ENCODE data around the gene ENTREP1. TPM values are rescaled to one million over a fixed set of nuclear protein-coding genes. Genes with fewer than 3 reads are reported as not detected.

Gene ENTREP1
- total RNA-seq, 1 experiment from 2014 or later = 21.3 TPM

- Histone ChIP-seq H3K4me1 (ENCODE audit: insufficient read depth, low read length) (peaks cover 10% of the 10 kb centered on the region), H2AK5ac (ENCODE audit: insufficient read length, low read length) (no peak overlapping the region), H2BK5ac (ENCODE audit: insufficient read length, low read length) (no peak overlapping the region), H3K9me3 (ENCODE audit: control insufficient read depth, low read depth, low read length) (no peaks in the 10 kb centered on the region), H3K4me2 (ENCODE audit: insufficient read depth, insufficient read length, low read length) (no peak overlapping the region), H2BK15ac (ENCODE audit: low read depth, low read length) (no peak overlapping the region), H2BK20ac (ENCODE audit: low read depth, low read length, poor library complexity, severe bottlenecking) (no peak overlapping the region), H3K27ac (ENCODE audit: insufficient read length, low read depth, low read length) (no peak overlapping the region), H3K27me3 (ENCODE audit: insufficient read depth, low read length) (no peaks in the 10 kb centered on the region), H3T11ph (ENCODE audit: low read length) (no peak overlapping the region), H3K79me1 (ENCODE audit: insufficient read depth, low read depth, low read length, poor library complexity, severe bottlenecking) (no peaks in the 10 kb centered on the region), H2BK12ac (ENCODE audit: insufficient read length, low read depth, low read length) (no peak overlapping the region), H3K4ac (ENCODE audit: low read depth, low read length) (no peak overlapping the region), H4K8ac (replicated peaks; ENCODE audit: insufficient read length, low read depth, low read length) (no peak overlapping the region), H3K18ac (ENCODE audit: insufficient read length, low read depth, low read length) (no peak overlapping the region), H3K14ac (ENCODE audit: insufficient read depth, low read length) (no peak overlapping the region), H2AFZ (ENCODE audit: low read length) (no peak overlapping the region), H3K23me2 (ENCODE audit: insufficient read length, low read depth, low read length, poor library complexity, severe bottlenecking) (no peaks in the 10 kb centered on the region), H3K9ac (ENCODE audit: extremely low read depth, insufficient read length, low read length) (no peak overlapping the region), H4K91ac (ENCODE audit: insufficient read length, low read depth, low read length) (no peak overlapping the region), H4K20me1 (ENCODE audit: control insufficient read depth, insufficient read depth, insufficient read length) (no peaks in the 10 kb centered on the region), H3K23ac (ENCODE audit: insufficient read length, low read depth, low read length) (no peak overlapping the region), H2BK120ac (ENCODE audit: low read depth, low read length, poor library complexity, severe bottlenecking) (no peak overlapping the region), H3K79me2 (ENCODE audit: insufficient read depth, low read length) (no peaks in the 10 kb centered on the region; the same call in 1 of the 2 replicates), H3K56ac (ENCODE audit: insufficient read length, low read depth, low read length) (no peak overlapping the region), H4K5ac (ENCODE audit: insufficient read length, low read depth, low read length) (no peak overlapping the region)
- H3K9me3 Mint-ChIP-seq = peaks cover 3 to 4% of the 10 kb centered on the region in 2 experiments; a peak in 2 of 5 replicates
- no peak for DNase-seq
- H3K4me1 Mint-ChIP-seq = peaks cover 5 to 13% of the 10 kb centered on the region in 2 experiments; a peak in 3 of 4 replicates
- peaks cover 4 to 12% (median 11%) of the 10 kb centered on the region in 3 experiments; a peak in 6 of 7 replicates for H3K36me3 Mint-ChIP-seq (ENCODE audit: insufficient read depth in 1 of 3, low read depth in 3 of 3)
- no peak overlapping the region for H3K4me3 Mint-ChIP-seq
- whole genome bisulfite sequencing (ENCODE audit: extremely low coverage, insufficient read length, low lambda C conversion rate) = no CpG with 5 or more reads among the region's 1 CpG
- H3K27ac Mint-ChIP-seq = peak overlapping the region; percentile 2 to 85 (median 44); a peak in 4 of 7 replicates
- TF ChIP-seq CTCF (conservative IDR thresholded peaks at IDR 0.05) = no peak
- H3K27me3 Mint-ChIP-seq (ENCODE audit: low read depth) = no peaks in the 10 kb centered on the region
Observed at GRCh38 chr9:69371001-69371400, 46.0 kb downstream of the ENTREP1 start.
